ENCODE results near the gene CETP. TPM values are rescaled to one million over a fixed set of nuclear protein-coding genes. Genes with fewer than 3 reads are reported as not detected.
A peak's percentile ranks its signal among the peaks of the same experiment; 100 is the strongest.

The CETP gene
- total RNA-seq, 1 experiment from 2014 or later: not detected

DNA sequence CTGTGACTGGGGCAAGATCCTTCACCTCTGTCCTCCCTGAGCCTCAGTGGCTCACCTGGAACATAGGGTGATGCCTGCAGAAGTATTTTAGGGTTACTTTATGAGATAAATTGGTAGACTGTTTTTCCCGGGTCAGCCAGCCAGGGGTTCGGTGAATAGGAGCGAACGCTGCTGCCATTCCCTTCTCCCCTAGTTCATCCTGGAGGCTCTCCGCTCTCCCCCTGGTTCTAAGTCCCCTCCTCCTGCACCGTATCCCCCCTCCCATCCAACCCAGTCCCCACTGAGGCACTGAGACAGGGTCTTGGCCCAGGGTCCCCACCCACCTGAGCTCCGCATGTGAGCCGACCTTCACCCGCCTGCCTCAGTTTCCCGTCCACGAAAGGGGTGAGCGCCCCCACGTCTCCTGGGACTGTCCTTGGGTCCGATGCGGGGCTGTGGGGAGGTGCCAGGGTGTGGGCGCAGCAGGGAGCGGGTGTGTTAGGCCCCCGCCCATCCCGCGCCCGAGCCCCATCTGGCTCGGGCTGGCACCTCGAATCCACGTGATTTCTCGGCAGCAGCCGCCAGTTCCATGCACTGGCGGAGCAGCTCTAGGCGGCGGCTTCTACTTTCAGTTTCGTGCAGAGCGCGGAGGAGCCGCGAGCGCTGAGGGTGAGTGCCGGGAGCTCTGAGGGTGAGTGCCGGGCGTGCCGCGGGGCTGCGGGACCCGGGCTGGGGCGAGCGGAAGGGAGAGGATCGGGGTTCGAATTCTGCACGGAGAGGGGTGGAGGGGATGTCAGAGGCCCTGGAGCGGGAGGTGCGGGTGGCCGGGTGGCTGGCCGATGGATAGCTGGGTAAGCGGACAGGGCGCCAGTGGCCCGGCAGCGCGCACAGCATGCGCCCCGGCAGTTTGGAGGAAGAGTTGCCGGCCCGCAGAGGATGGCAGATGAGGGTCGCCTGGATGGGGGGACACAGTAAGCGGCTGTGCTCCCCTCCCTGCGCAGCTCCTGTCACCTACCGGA lies 27.5 kb downstream of the CETP start, which contains the start of gene NLRC5:
Gene NLRC5 (plus strand): TSS at position 610 of the 998 bp plus-strand sequence. CDS start 31,156 bp downstream, outside the sequence.
- no TSS peak for BruUV-seq (replicated peaks)
- H3F3A ChIP-seq (ENCODE audit: low read length, unreplicated experiment): no peaks in the 10 kb centered on the region
- H3K27ac ChIP-seq (ENCODE audit: low read length): no peak within 1 kb of the TSS
- DNase-seq (peak; percentile 63), ATAC-seq (peak; percentile 82)
- no peaks in the 10 kb centered on the region for H3K9me3 ChIP-seq (ENCODE audit: low read length)
- H3K4me2 ChIP-seq (ENCODE audit: low read length): peak within 1 kb of the TSS; percentile 90
- peaks cover 13% of the 10 kb centered on the region for H3K4me1 ChIP-seq (ENCODE audit: insufficient read depth, low read length)
- no peaks in the 10 kb centered on the region for H3K9me2 ChIP-seq (replicated peaks; ENCODE audit: low read length)
- no peaks in the 10 kb centered on the region for H4K20me1 ChIP-seq (ENCODE audit: low read length)
- H3K79me2 ChIP-seq (ENCODE audit: low read length): no peaks in the 10 kb centered on the region
- peak within 1 kb of the TSS; percentile 83 for H2AFZ ChIP-seq (ENCODE audit: low read length)
- peak within 1 kb of the TSS; percentile 90 for H3K4me3 ChIP-seq (ENCODE audit: low read length)
- TF ChIP-seq, protein P1, sequence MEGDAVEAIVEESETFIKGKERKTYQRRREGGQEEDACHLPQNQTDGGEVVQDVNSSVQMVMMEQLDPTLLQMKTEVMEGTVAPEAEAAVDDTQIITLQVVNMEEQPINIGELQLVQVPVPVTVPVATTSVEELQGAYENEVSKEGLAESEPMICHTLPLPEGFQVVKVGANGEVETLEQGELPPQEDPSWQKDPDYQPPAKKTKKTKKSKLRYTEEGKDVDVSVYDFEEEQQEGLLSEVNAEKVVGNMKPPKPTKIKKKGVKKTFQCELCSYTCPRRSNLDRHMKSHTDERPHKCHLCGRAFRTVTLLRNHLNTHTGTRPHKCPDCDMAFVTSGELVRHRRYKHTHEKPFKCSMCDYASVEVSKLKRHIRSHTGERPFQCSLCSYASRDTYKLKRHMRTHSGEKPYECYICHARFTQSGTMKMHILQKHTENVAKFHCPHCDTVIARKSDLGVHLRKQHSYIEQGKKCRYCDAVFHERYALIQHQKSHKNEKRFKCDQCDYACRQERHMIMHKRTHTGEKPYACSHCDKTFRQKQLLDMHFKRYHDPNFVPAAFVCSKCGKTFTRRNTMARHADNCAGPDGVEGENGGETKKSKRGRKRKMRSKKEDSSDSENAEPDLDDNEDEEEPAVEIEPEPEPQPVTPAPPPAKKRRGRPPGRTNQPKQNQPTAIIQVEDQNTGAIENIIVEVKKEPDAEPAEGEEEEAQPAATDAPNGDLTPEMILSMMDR (conservative IDR thresholded peaks at IDR 0.05; ENCODE audit: low read depth, low read length): no peak
- TF ChIP-seq EZH2phosphoT487 (IDR thresholded peaks at IDR 0.05; ENCODE audit: borderline replicate concordance, low read length) (no peak), EZH2 (IDR thresholded peaks at IDR 0.05; ENCODE audit: low read length, unreplicated experiment) (no peak)
- ChIA-PET POLR2A (ENCODE audit: unreplicated experiment) (interaction anchor here (0.5 to 0.6 kb wide), 2 partner anchors 104 to 381 kb away, joined by 3 read pairs; partner anchors contain the start of gene MT2A), CTCF (no interaction called here)
- peak within 1 kb of the TSS; percentile 62 for H3K9ac ChIP-seq (ENCODE audit: low read length)
- no peaks in the 10 kb centered on the region for H3K27me3 ChIP-seq (ENCODE audit: low read length)
- H3K36me3 ChIP-seq (ENCODE audit: low read depth, low read length): no peaks in the 10 kb centered on the region
- intact Hi-C loops (cut with micrococcal nuclease): loop anchor here (5.0 kb wide), 1 partner anchor 42 kb away; no protein-coding TSS in a partner anchor

DNA sequence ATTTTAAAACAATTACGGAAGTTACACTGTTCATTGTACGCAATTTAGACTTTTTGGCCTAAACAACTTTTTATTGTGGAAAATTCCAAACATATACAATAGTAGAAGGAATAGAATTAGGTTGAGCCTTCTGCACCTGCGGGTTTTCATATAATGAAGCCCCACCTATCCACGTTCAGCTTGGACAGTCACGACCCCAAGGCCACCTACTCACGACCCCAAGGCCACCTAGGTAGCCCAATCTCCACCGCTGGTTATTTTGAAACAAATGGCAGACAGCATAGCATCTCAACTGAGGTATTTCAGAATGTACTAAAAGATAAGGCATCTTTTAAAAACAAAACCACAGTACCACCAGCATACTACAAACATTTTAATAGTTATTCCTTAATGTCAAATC lies 28.2 kb downstream of the CETP start:
- H3K79me2 ChIP-seq (ENCODE audit: low read length): no peaks in the 10 kb centered on the region
- TF ChIP-seq, protein P1 (conservative IDR thresholded peaks at IDR 0.05; ENCODE audit: low read depth, low read length): no peak
- TF ChIP-seq EZH2phosphoT487 (IDR thresholded peaks at IDR 0.05; ENCODE audit: borderline replicate concordance, low read length): no peak
- no peak for TF ChIP-seq EZH2 (IDR thresholded peaks at IDR 0.05; ENCODE audit: low read length, unreplicated experiment)
- H3K4me2 ChIP-seq (ENCODE audit: low read length): peak overlapping the region; percentile 90
- BruUV-seq (replicated peaks): TSS peak; percentile 56
- H3K9me2 ChIP-seq (replicated peaks; ENCODE audit: low read length): no peaks in the 10 kb centered on the region
- H3K9ac ChIP-seq (ENCODE audit: low read length): peak overlapping the region; percentile 62; the same call in 1 of the 2 replicates
- CTCF ChIA-PET: no interaction called here
- intact Hi-C loops (cut with micrococcal nuclease): loop anchor here (5.0 kb wide), 1 partner anchor 43 kb away; no protein-coding TSS in a partner anchor
- H3F3A ChIP-seq (ENCODE audit: low read length, unreplicated experiment): no peaks in the 10 kb centered on the region
- H3K27ac ChIP-seq (ENCODE audit: low read length): no peak overlapping the region
- H3K27me3 ChIP-seq (ENCODE audit: low read length): no peaks in the 10 kb centered on the region
- peak overlapping the region; percentile 90 for H3K4me3 ChIP-seq (ENCODE audit: low read length)
- H3K4me1 ChIP-seq (ENCODE audit: insufficient read depth, low read length): peaks cover 13% of the 10 kb centered on the region
- DNase-seq: no peak
- no peaks in the 10 kb centered on the region for H4K20me1 ChIP-seq (ENCODE audit: low read length)
- H3K9me3 ChIP-seq (ENCODE audit: low read length): no peaks in the 10 kb centered on the region
- H2AFZ ChIP-seq (ENCODE audit: low read length): peak overlapping the region; percentile 83
- POLR2A ChIA-PET (ENCODE audit: unreplicated experiment): interaction anchor here (0.5 to 0.6 kb wide), 2 partner anchors 103 to 382 kb away, joined by 3 read pairs; partner anchors contain the start of gene MT2A
- no peaks in the 10 kb centered on the region for H3K36me3 ChIP-seq (ENCODE audit: low read depth, low read length)
- no peak for ATAC-seq

All from PC-3 (cell line).